NCI-H82 treated with DMSO at 0.1 percent for 48 hours (cell line): Measurements from ENCODE around the gene OBP2A.

Experiments used
- DNase-seq: peaks from one replicate; lab custom pipeline; 2025; ENCODE audit not compliant: unreplicated experiment; lab: John Stamatoyannopoulos, UW

The OBP2A gene

GRCh38 chr9:135551456-135551855, 5.5 kb downstream of the OBP2A start:
- DNase-seq, result no peak

DNA sequence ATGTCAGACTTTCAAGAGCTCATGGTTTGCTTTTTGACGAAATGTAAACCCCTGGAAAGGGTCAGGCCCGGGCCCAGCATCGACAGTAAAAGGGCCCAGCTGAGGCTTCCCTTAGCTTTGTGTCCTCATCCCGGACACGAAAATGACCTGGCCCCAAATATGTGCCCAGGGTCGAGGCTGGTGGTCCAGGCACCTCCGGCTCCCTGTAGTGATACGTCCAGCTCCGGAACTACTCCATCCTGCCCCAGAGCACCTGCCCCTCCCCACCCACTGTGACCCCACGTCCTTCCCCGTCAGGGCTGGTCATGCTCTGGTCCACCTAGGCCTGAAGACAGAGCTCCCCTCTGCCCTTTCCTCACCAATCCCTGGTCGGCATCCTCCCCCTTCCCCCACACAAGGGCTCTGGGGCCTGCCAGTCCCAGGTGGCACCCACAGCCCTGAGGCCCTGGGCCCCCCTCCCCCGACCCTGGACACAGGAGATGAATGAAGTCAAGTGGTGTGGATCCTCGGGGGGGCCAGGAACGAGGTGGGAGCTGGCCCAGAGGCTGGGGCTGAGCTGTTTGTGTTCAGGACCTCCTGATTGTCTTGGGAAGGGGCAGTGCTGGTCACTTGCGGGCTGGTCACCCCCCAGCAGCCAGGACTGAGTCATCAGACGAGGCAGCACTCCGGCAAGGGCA, 6.2 kb downstream of the OBP2A start:
- no peak for DNase-seq

GRCh38 chr9:135552698-135553171, 6.8 kb downstream of the OBP2A start:
- no peak for DNase-seq

- no peak for DNase-seq
Measured at GRCh38 chr9:135554718-135555117, 8.8 kb downstream of the OBP2A start.

- DNase-seq, result no peak
Measured at GRCh38 chr9:135555203-135555602, 9.3 kb downstream of the OBP2A start.

- no peak for DNase-seq
Measured at GRCh38 chr9:135555910-135556309, 10.0 kb downstream of the OBP2A start.

DNA sequence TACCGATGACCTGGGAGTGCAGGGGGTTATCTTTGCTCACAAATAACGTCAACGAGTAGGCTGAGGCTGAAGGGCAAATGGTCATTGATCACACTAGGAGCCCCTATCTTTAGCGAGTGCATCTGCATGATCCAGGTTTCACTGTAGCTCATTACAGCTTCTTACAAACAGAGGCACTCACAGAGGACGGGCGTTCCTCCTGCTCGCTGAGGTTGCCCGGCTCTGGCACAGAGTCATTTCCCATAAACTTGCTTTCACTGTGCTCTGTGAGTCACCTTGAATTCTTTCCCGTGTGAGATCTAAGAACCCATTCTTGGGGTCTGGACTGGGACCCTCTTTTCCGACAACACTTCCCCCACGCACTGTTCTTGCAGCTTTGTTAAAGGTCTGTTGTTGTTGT, 13.7 kb downstream of the OBP2A start:
- no peak for DNase-seq

DNA sequence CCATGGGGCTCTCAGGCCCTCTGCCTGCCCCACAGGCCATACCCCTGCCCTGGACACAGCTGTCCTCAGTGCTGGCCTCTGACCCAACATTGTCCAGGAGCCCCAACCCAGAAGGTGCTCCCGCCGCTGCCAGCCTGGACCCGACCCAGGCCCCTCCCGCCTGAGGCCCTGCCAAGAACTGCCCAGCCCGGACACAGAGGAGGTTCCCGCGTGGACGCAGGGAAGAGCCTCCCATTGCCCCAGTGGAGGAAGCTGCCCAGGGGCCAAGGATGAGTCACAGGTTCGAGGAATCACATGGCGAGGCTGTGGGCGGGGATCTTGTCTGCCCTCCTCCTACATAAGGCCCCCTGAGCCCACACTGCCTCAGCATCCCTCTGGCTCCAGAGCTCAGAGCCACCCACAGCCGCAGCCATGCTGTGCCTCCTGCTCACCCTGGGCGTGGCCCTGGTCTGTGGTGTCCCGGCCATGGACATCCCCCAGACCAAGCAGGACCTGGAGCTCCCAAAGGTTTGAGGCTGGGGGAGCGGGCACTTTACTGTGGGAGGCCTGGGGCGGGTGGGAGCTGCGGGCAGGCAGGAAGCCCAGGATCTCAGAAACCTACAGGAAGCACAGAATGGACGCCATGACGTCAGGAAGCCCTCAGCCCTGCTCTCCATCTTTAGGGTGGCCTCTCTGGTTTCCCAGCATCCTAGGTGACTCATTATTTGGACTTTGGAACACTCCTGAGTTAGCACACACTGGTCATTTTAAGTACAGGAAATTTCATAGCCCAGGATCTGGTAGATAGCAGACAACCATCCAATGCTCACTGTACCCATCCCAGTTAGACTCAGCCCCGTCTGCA, 15.7 kb downstream of the OBP2A start, which contains the start of gene PAEP:
Gene PAEP, plus strand, starts transcription at position 366 of the 844 bp plus-strand sequence.
- no peak for DNase-seq

DNA sequence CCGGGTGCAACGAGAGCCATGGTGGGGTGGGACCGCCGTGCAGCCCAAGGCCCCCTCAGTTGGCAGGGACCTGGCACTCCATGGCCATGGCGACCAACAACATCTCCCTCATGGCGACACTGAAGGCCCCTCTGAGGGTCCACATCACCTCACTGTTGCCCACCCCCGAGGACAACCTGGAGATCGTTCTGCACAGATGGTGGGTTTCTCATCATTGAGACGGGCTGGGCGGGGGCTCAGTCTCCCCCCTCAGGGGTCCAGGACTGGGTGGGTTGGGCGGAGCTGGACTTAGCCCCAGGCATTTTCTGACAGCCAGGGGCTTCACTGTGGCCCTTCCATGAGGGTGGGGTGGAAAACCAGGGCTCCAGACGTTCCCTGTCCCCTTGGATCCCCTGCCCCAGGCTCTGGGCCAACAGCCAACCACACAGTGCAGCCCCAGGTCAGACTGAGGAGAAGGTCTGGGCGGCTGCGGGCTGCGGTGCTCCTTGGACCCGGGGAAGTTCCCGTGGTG, 16.4 kb downstream of the OBP2A start:
- DNase-seq, result no peak

- DNase-seq, result no peak
Measured at GRCh38 chr9:135563039-135563476, 17.1 kb downstream of the OBP2A start.

DNA sequence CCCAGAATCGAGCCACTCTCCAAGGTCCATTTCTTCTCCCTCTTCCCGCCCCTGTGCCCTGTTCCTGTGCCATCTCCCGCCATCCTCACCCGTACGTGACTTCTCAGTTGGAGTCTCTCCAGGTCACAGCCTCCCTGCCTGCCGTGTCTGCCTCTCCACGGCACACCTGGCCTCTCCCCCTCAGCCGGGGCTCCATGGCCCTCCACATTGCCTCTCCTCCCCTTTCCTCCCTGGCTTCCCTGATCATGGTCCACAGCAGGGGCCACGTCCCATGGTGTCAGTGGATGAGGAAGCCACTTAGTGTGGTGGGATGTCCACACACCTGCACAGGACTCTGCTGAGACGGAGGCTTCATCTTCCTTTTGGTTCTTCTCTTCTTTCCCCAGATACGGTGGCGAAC, 17.9 kb downstream of the OBP2A start:
- DNase-seq, result no peak

GRCh38 chr9:135565141-135565628, 19.3 kb downstream of the OBP2A start:
- DNase-seq, result no peak

GRCh38 chr9:135565636-135566035, 19.7 kb downstream of the OBP2A start:
- DNase-seq, result no peak

DNA sequence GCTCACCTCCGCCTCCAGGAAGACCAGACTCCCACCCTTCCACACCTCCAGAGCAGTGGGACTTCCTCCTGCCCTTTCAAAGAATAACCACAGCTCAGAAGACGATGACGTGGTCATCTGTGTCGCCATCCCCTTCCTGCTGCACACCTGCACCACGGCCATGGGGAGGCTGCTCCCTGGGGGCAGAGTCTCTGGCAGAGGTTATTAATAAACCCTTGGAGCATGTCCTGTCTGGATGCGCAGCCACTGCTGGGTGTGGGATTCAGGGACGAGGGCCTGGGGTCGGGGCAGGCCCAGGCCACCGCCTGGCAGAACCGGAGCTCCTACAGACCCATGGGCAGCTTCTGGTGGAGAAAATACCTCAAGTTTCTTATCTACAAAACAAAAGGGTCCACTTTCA, 20.6 kb downstream of the OBP2A start:
- no peak for DNase-seq

DNA sequence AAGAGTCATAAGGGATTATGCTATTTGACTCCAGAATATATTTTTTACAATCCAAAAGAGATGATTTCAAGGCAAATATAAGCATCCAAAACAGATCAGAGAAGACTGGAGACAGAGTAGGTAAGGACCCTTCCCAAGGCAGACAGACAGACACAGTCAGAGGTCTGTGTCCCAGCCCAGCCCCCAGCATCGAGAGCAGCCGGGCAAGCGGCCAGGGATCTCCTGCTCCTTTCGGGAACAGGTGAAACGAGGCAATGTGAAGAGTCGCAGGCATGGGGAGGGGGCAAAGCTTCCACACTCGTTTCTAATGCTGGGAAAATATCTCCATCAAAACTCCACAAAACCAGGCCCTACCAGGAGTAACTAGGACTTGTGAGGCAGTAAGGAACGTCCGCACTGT, 21.4 kb downstream of the OBP2A start:
- no peak for DNase-seq

DNA sequence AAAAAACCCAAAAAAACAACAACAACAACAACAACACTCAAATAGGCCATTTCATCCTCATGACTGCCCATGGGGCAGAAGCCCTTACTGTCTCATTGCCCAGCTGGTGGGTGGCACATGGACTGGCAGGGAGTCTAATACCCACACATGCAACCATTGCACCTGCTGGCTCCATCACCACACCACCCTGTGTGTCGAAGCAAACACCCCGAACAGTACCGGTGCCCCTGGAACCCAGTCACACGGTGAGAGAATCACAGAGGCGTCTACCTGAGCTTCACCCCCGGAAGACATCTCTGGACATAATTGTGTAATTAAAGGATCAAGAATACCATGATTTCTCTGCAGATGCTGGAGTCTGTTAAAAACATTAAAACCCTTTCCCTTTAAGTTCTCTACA, 22.1 kb downstream of the OBP2A start:
- no peak for DNase-seq

DNA sequence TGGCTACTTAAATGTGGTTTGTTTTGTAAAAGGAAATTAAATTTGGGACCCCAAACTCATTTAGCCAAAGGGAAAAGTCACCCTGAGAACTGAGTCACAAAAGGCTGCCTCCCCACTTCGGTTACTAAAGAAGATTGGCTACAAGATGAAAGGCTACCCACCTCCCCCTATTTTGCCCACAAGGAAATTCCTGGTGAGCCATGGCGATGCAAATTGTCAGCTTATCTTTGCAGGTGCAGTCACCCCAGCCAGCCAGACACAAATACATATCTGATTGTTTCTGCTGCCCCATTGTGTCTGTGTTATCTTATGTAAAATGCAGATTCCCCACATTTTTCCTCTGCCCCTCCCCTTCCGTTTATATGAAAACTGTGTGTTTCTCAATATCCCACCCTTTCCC, 24.5 kb downstream of the OBP2A start:
- DNase-seq, result no peak

GRCh38 chr9:135572233-135572632, 26.3 kb downstream of the OBP2A start:
- no peak for DNase-seq

DNA sequence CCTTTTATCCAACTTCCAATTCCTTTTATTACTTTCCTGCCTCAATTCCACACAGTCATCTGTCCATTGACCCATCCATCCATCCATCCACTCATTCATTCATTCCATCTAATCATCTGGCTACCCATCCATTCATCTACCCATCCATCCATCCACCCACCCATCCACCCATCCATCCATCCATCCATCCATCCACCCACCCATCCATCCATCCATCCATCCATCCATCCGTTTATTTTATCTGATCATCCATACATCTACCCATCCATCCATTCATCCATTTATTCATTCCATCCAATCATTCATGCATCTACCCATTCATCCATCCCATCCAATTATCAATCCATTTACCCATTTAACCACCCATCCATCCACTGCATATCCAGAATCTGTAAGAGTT, 27.2 kb downstream of the OBP2A start:
- no peak for DNase-seq

- DNase-seq, result no peak
Measured at GRCh38 chr9:135574331-135574730, 28.4 kb downstream of the OBP2A start.

GRCh38 chr9:135574943-135575342, 29.0 kb downstream of the OBP2A start:
- no peak for DNase-seq
